K562 (cell line): Measurements from ENCODE around the gene ITPRIPL1. TPM values are rescaled to one million over a fixed set of nuclear protein-coding genes. Genes with fewer than 3 reads are reported as not detected.

Experiments used
- ARNT ChIP-seq, 2 experiments: fragments of 450-650 bp; IDR thresholded peaks; 2 replicates each; pipeline ENCODE4 v1.6.1; 2016; ENCODE audit warnings: mild to moderate bottlenecking in 1 of 2
- BRD4 ChIP-seq: fragments of 200-600 bp; sonication (generic); IDR thresholded peaks from 2 replicates; pipeline ENCODE4 v1.6.1; 2017; ENCODE audit warnings: inconsistent platforms
- CREB1 ChIP-seq, 2 experiments: sonication (generic) in 1 of 2; formaldehyde crosslinking in 1 of 2; IDR thresholded peaks; 2 replicates each; pipeline versions ENCODE4 v1.6.1 to v1.8.0; 2012 to 2022; ENCODE audit warnings: inconsistent platforms in 1 of 2, mild to moderate bottlenecking in 1 of 2, missing genetic modification reagents in 1 of 2, moderate library complexity in 1 of 2
- ETV1 ChIP-seq: fragments of 450-650 bp; conservative IDR thresholded peaks from 2 replicates; pipeline ENCODE4 v1.6.1; 2016; ENCODE audit warnings: missing genetic modification characterization, control low read depth, low read depth, missing compliant biosample characterization
- FOXK2 ChIP-seq, 2 experiments: fragments of 450-650 bp; IDR thresholded peaks in 1 of 2; conservative IDR thresholded peaks in 1 of 2; 2 replicates each; pipeline ENCODE4 v1.6.1; 2016; ENCODE audit warnings: low read depth in 2 of 2, mild to moderate bottlenecking in 1 of 2
- HDAC1 ChIP-seq, 2 experiments: fragments of 450-650 bp; IDR thresholded peaks; 2 replicates each; pipeline ENCODE4 v1.6.1; 2016 to 2017; ENCODE audit warnings: inconsistent platforms in 1 of 2, mild to moderate bottlenecking in 1 of 2, moderate library complexity in 1 of 2
- NCOA2 ChIP-seq, 2 experiments: fragments of 450-650 bp; IDR thresholded peaks; 2 replicates each; pipeline ENCODE4 v1.6.1; 2018; ENCODE audit warnings: mild to moderate bottlenecking in 2 of 2, moderate library complexity in 1 of 2; ENCODE audit not compliant: partially characterized antibody in 2 of 2
- NFRKB ChIP-seq: fragments of 450-650 bp; IDR thresholded peaks from 2 replicates; pipeline ENCODE4 v1.6.1; 2016; ENCODE audit warnings: low read depth
- PHB2 ChIP-seq: fragments of 450-650 bp; IDR thresholded peaks from 2 replicates; pipeline ENCODE4 v1.6.1; 2017; ENCODE audit warnings: low read depth
- SOX6 ChIP-seq: fragments of 450-650 bp; IDR thresholded peaks from 2 replicates; pipeline ENCODE4 v1.6.1; 2014; ENCODE audit warnings: mild to moderate bottlenecking
- polyA plus RNA-seq, 8 experiments: library from polyadenylated mRNA; depleted of rRNA in 4 of 8; stranded (reverse) in 5 of 8; unstranded in 3 of 8; fragments of >200 nt; fragmentation: Nextera tagmentation in 2 of 8; fragmentation: Illumina TruSeq in 1 of 8; extraction: Ambion mirVana in 2 of 8; extraction: Trizol in 1 of 8; gene quantifications; 2 replicates each; pipeline versions ENCODE4 v1.2.1 to v1.2.3, GENCODE V29; 2011 to 2014; ENCODE audit warnings: inconsistent platforms in 1 of 8, missing spikeins in 1 of 8
- total RNA-seq, 7 experiments: library from RNA; depleted of rRNA in 6 of 7; stranded (reverse); fragments of >200 nt in 6 of 7; fragmentation: Illumina TruSeq in 2 of 7; extraction: Trizol in 2 of 7; gene quantifications; 2 replicates each; pipeline versions ENCODE4 v1.2.1 to v1.2.3, GENCODE V29; 2011 to 2021; ENCODE audit warnings: low replicate concordance in 1 of 7
- TF ChIP-seq, protein P1 (sequence below): fragments of 200-800 bp; sonication (Bioruptor generic); IDR thresholded peaks from 2 replicates; pipeline ENCODE4 v1.6.1; 2017; ENCODE audit warnings: missing genetic modification characterization, missing compliant biosample characterization
- TF ChIP-seq, protein P2 (sequence below): fragments of 250-450 bp; sonication (Bioruptor Pico); IDR thresholded peaks from 2 replicates; pipeline ENCODE4 v1.9.0; 2021; ENCODE audit warnings: mild to moderate bottlenecking, inconsistent platforms
- TF ChIP-seq, protein P3 (sequence below): fragments of 200-800 bp; sonication (Bioruptor generic); IDR thresholded peaks from 2 replicates; pipeline ENCODE4 v1.6.1; 2017; ENCODE audit warnings: missing genetic modification characterization, missing compliant biosample characterization
- TF ChIP-seq, protein P4 (sequence below), 2 experiments: fragments of 250-450 bp in 1 of 2; fragments of 450-650 bp in 1 of 2; sonication (Bioruptor Pico) in 1 of 2; IDR thresholded peaks; 2 replicates each; pipeline versions ENCODE4 v1.6.1 to v1.8.0; 2016 to 2021; ENCODE audit warnings: mild to moderate bottlenecking in 2 of 2, moderate library complexity in 2 of 2, missing compliant biosample characterization in 1 of 2, missing genetic modification characterization in 1 of 2
- TF ChIP-seq, protein P5 (sequence below): sonication (generic); formaldehyde crosslinking; IDR thresholded peaks from 2 replicates; pipeline ENCODE4 v1.8.1; 2022; ENCODE audit warnings: missing genetic modification reagents

ITPRIPL1 gene
- total and polyA plus RNA-seq, 9 of the 15 experiments (the other 6 are each of a cell fraction or from before 2014, with no cell fraction given) = 0.99 to 9.0 (median 6.4) TPM

DNA sequence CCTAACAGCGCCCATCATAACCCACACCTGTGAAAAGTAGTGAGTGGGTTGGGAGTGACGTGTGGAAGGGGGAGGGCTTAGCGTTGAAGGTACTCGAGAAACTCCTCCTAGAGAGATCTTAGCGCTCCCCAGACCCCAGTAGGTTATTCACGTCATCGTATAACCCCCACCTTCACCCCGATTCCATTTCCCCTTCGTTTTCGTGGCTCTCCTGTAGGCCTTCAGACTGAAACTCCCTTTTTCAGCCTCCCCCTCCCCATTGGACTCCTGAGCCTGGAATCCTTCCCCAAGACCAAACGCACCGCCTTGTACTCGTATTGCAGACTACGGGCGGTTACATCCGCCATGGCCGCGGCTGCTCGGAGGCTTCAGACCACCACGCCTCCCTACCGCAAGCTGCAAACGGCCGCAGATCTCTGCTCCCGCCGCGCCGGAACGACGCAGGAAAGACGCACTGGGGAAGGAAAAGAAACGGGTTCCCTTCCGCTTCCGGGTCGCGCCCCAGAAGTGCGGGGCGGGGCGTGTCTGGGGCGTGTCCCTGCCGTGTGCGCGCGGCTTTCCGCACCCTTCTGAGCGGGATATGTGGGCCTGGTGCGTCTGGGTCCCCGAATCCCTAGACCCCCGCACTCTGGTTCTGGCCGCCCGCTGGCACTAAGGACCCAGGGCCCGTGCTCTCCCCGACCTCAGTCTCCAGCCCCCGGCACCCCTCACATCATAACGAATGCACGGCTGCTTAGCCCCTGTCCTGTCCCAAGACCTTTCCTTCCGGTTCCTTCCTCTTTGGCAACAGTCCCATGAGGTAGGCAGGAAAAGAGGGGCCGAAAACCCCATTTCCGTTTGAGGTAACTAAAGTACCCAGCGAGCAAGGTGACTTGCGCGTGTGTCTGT is 19.8 kb upstream of the ITPRIPL1 start, which contains the start of gene SNRNP200 (continued):
- TF ChIP-seq NCOA2 (IDR thresholded peaks at IDR 0.05; ENCODE audit: partially characterized antibody in 2 of 2) (no peak), BRD4 (peak; percentile 83), NFRKB (peak; percentile 37; the same call in 1 of the 2 replicates), HDAC1 (IDR thresholded peaks at IDR 0.05) (peak; percentile 53 to 92; a peak in 3 of 4 replicates), ETV1 (peak; percentile 85), CREB1 (IDR thresholded peaks at IDR 0.05) (peak; percentile 75), CREB1 (CRISPR knock-in tag; IDR thresholded peaks at IDR 0.05) (peak; percentile 80), SOX6 (peak; percentile 19; the same call in 1 of the 2 replicates), ARNT (IDR thresholded peaks at IDR 0.05) (0 out of 4 replicates have a peak, but pooled peaks of 1 of the 2 experiments have one; percentile 15), FOXK2 (conservative IDR thresholded peaks at IDR 0.05 in 1 of 2, IDR thresholded peaks at IDR 0.05 in 1 of 2; ENCODE audit: low read depth in 2 of 2) (peak; percentile 73 to 78), PHB2 (peak; percentile 53; the same call in 1 of the 2 replicates)
- TF ChIP-seq, protein P1, sequence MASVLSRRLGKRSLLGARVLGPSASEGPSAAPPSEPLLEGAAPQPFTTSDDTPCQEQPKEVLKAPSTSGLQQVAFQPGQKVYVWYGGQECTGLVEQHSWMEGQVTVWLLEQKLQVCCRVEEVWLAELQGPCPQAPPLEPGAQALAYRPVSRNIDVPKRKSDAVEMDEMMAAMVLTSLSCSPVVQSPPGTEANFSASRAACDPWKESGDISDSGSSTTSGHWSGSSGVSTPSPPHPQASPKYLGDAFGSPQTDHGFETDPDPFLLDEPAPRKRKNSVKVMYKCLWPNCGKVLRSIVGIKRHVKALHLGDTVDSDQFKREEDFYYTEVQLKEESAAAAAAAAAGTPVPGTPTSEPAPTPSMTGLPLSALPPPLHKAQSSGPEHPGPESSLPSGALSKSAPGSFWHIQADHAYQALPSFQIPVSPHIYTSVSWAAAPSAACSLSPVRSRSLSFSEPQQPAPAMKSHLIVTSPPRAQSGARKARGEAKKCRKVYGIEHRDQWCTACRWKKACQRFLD (CRISPR knock-in tag) = 0 out of 2 replicates have a peak, but pooled peaks have one; percentile 50
- TF ChIP-seq, protein P2, sequence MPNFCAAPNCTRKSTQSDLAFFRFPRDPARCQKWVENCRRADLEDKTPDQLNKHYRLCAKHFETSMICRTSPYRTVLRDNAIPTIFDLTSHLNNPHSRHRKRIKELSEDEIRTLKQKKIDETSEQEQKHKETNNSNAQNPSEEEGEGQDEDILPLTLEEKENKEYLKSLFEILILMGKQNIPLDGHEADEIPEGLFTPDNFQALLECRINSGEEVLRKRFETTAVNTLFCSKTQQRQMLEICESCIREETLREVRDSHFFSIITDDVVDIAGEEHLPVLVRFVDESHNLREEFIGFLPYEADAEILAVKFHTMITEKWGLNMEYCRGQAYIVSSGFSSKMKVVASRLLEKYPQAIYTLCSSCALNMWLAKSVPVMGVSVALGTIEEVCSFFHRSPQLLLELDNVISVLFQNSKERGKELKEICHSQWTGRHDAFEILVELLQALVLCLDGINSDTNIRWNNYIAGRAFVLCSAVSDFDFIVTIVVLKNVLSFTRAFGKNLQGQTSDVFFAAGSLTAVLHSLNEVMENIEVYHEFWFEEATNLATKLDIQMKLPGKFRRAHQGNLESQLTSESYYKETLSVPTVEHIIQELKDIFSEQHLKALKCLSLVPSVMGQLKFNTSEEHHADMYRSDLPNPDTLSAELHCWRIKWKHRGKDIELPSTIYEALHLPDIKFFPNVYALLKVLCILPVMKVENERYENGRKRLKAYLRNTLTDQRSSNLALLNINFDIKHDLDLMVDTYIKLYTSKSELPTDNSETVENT (CRISPR knock-in tag) = peak; percentile 89; the same call in 1 of the 2 replicates
- TF ChIP-seq, protein P3, sequence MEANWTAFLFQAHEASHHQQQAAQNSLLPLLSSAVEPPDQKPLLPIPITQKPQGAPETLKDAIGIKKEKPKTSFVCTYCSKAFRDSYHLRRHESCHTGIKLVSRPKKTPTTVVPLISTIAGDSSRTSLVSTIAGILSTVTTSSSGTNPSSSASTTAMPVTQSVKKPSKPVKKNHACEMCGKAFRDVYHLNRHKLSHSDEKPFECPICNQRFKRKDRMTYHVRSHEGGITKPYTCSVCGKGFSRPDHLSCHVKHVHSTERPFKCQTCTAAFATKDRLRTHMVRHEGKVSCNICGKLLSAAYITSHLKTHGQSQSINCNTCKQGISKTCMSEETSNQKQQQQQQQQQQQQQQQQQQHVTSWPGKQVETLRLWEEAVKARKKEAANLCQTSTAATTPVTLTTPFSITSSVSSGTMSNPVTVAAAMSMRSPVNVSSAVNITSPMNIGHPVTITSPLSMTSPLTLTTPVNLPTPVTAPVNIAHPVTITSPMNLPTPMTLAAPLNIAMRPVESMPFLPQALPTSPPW = peak; percentile 81
- TF ChIP-seq, protein P4, sequence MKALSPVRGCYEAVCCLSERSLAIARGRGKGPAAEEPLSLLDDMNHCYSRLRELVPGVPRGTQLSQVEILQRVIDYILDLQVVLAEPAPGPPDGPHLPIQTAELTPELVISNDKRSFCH (CRISPR knock-in tag; IDR thresholded peaks at IDR 0.05) = no peak
- TF ChIP-seq, protein P4 (tag; IDR thresholded peaks at IDR 0.05) = 0 out of 2 replicates have a peak, but pooled peaks have one; percentile 37
- TF ChIP-seq, protein P5, sequence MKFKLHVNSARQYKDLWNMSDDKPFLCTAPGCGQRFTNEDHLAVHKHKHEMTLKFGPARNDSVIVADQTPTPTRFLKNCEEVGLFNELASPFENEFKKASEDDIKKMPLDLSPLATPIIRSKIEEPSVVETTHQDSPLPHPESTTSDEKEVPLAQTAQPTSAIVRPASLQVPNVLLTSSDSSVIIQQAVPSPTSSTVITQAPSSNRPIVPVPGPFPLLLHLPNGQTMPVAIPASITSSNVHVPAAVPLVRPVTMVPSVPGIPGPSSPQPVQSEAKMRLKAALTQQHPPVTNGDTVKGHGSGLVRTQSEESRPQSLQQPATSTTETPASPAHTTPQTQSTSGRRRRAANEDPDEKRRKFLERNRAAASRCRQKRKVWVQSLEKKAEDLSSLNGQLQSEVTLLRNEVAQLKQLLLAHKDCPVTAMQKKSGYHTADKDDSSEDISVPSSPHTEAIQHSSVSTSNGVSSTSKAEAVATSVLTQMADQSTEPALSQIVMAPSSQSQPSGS (CRISPR knock-in tag) = no peak
